HG02884 (cell line): ENCODE measurements around the gene GPC5.
"Not testable (repeated sequence)": the region's sequence is repeated elsewhere in the genome, so short reads cannot be mapped to it uniquely, and the experiment has no call there.

ENCODE experiments used
- ATAC-seq: cut with Tn5 transposase; IDR thresholded peaks from one replicate; pipeline ENCODE4 v1.9.1; 2021; ENCODE audit warnings: mild to moderate bottlenecking, moderate library complexity; ENCODE audit not compliant: unreplicated experiment

GPC5 gene

DNA sequence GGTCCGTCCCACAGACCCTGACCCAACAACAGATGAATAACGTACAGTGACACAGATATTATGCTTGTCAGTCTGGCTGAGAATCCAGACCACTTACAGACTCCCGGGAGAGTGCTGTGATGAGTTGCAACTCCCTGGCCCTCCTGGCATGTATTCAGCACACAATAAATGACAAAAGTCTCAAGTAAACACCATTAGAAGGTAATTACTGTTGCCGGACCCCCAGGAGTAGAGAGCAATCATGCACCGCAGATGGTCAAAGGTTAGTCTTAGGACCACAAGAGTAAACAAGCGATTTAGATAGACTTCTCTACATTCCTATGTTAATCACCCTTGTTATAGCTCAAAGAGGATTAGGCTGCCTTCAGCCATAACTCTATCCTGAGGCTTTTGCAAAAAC, 1101.8 kb downstream of the GPC5 start:
- ATAC-seq: no peak

- no peak for ATAC-seq
These were observed 1112.0 kb downstream of the GPC5 start for GRCh38 chr13:92510416-92510815.

DNA sequence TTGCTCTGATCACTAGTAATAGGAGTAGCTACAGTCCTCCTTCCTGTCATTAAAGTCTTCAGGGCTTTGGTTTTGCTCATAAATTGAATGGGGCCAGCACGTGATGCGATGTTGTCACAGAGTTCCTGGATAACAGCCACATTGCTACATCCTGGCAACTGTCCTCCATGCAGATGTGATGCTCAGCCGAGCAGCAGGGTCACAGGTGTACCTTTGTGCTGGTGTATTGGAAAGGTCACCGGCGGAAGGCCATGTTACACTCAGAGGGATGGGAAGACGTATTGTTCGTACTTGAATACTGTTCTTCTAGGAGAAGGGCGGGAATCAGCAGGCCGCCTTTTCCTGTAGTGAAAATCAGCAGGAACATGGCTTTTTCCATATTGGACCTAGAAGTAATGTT, 1114.4 kb downstream of the GPC5 start:
- no peak for ATAC-seq

- no peak for ATAC-seq
These were observed 1115.3 kb downstream of the GPC5 start for GRCh38 chr13:92513672-92514071.

DNA sequence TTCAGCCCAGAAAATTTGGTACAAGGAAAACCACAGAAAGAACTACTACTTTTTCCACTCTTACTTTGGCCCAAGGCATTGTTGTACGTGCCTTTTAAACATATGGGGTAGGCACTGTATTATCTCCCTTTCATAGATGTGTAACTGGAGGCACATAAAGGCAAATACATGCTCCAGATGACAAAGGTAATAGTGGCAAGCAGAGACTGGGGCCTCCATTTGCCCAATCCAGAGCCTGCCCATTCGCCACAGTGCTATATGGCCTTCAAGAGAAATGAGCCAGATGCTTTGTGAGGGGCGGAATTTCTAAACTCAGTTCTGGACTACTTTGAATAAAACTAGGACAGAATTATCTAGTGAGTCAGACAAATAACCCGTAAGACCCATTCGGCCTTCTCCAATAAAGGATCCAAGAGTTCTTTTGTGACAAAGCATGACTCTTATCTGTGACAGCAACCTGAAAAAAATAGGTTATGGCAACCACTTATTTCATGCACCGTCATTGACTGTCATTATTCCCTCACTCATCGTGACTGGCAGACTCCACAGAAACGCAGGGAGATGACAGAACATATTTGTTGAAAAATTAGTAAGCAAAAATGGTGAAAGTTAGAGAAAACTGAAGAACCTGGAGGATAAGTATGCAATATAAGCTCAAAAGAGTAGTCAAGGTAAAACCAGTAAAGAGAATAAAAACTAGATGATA, 1116.2 kb downstream of the GPC5 start:
- ATAC-seq: no peak

DNA sequence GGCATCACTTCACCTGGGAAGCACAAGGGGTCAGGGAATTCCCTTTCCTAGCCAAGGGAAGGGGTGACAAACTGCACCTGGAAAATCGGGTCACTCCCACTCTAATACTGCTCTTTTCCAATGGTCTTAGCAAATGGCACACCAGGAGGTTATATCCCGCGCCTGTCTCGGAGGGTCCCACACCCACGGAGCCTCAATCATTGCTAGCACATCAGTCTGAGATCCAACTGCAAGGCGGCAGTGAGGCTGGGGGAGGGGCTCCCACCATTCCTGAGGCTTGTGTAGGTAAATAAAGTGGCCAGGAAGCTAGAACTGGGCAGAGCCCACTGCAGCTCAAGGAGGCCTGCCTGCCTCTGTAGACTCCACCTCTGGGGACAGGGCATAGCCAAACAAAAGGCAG, 1118.5 kb downstream of the GPC5 start:
- ATAC-seq: not testable (repeated sequence)

DNA sequence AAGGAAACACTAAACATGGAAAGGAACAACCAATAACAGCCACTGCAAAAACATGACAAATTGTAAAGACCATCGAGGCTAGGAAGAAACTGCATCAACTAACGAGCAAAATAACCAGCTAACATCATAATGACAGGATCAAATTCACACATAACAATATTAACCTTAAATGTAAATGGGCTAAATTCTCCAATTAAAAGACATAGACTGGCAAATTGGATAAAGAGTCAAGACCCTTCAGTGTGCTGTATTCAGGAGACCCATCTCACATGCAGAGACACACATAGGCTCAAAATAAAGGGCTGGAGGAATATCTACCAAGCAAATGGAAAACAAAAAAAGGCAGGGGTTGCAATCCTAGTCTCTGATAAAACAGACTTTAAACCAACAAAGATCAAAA, 1120.2 kb downstream of the GPC5 start:
- ATAC-seq: not testable (repeated sequence)

GRCh38 chr13:92530364-92530763, 1131.9 kb downstream of the GPC5 start:
- ATAC-seq: no peak

GRCh38 chr13:92535222-92536006, 1137.0 kb downstream of the GPC5 start:
- no peak for ATAC-seq

DNA sequence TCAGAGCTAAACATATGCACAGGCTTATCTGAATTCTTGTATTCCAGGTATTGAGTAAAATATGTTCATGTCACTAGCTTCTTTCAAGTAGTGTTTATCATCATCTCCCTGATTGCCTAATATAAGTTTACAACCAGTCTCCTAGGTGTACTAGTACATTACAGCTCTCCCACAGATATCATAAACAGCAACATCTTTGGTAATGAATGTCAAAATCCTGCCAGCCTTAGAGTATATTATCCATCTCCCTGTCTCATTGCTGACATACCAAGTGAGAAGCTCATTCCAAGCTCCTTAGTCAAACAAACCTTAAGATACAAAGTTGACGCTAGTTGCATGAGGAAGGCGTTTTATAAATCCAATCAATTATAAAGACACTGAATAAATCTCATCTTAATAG, 1139.0 kb downstream of the GPC5 start:
- ATAC-seq: no peak

DNA sequence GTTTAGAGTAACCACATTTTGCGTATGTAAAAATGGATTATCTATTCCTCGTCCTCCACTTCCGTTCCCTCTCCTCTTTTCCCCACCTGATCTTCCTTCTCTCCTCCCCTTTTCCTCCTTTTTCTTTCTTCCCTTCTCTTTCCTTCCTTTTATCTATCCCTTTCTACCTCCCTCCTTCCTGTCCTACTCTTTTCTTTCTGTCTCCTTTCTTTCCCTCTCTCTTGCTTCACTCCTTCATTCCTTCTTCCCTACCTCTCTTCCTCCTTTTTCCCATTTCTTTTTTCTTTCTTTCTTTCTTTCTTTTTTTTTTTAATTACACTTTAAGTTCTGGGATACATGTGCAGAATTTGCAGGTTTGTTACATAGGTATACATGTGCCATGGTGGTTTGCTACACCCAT, 1139.7 kb downstream of the GPC5 start:
- ATAC-seq: no peak

- not testable (repeated sequence) for ATAC-seq
These were observed 1140.7 kb downstream of the GPC5 start for GRCh38 chr13:92539148-92539547.

- no peak for ATAC-seq
These were observed 1148.8 kb downstream of the GPC5 start for GRCh38 chr13:92547266-92547665.

DNA sequence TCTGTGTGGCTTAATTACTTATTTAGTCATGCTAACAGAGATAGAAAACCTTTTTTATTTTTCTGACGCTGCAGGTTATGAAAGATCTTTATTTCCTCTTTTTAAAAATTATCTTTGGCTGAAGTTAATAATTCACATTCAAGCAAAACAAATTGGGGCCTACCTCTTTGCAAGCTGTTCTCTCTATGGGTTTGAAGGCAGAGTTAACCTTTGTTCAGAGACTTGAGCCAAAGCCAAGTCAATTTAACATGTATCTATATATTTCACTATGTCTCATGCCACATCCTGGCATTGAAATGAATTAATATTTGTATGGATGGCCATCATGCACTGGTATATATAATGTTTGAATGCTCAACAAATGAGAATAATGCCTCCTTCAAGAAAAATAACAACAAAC, 1150.9 kb downstream of the GPC5 start:
- ATAC-seq: no peak

- no peak for ATAC-seq
These were observed 1155.2 kb downstream of the GPC5 start for GRCh38 chr13:92553470-92554114.

DNA sequence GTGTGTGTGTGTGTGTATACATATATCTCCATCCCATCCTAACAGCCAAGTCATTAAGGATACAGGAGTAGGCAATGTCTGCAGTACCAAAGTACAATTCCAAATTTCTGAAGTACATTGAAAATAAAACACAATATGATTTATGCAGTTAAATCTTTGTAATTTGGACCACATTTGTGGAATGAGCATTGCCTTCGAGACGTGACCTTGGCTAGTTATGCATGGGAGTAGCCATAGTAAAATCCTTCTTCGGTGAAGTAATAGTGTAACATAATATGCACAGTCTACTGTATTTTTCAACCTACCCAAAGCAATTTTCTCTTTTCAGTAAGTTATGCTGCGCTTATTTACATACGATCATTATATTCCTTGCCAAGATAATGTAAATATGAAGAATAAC, 1162.5 kb downstream of the GPC5 start:
- no peak for ATAC-seq

DNA sequence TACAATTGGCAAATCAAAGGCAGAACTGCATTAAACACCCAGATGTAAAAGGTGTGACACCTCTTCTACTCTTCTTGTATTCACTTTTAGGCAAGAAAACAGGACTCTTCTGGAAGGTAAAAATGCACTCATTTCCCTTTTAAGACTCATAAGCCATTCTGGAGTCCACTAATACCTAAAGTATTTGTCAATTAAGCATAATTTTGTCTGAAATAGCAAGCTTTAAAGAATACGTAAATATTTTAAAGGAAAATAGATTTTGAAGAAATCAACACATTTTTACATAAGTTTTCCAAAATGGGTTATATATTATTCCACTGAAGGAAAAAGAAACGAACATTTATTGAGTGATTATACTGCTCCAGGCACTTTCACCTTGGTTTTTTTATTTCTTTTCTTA, 1166.5 kb downstream of the GPC5 start:
- no peak for ATAC-seq

GRCh38 chr13:92566767-92567166, 1168.3 kb downstream of the GPC5 start:
- ATAC-seq: no peak

GRCh38 chr13:92572190-92572589, 1173.8 kb downstream of the GPC5 start:
- ATAC-seq: no peak

DNA sequence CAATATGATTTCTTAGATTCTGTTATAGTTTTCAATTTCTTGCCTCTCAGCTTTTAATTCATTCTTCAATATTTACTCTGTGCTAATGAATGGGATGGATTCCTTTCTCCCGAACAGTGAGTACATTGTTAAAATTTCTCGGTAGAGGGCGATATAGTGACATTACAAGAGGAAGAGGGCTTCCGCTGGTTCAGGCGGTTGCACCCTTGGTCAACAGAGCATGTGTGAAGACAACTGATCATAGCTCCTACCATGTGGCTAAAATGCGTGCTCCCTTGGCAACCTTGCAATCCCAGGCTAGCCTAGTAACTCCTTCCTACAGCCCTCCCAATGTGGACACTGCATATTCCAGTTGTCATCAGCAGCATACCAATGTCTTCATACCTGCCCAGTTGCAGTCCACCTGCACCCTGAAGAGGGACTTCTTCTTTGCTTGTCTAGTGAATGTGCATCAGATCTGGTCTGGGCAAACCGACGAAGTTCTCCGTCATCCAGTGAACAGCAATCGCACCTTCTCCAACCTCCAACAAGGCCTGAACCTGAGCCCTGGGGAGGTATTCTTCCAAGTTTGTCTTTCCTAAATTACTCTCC, 1175.1 kb downstream of the GPC5 start:
- ATAC-seq: no peak

- ATAC-seq: no peak
These were observed 1176.1 kb downstream of the GPC5 start for GRCh38 chr13:92574499-92574898.

- no peak for ATAC-seq
These were observed 1177.4 kb downstream of the GPC5 start for GRCh38 chr13:92575777-92576176.
